Stimulated activated CD8-positive, alpha-beta memory T cell treated with anti-CD3 and anti-CD28 coated beads, Interleukin-15, amount 100 ng/mL, for 1 hour (primary cell): ENCODE measurements around the gene PPP2R1B.
"Not testable (repeated sequence)": the region's sequence is repeated elsewhere in the genome, so short reads cannot be mapped to it uniquely, and the experiment has no call there.

Experiments
- DNase-seq: peaks from one replicate; pipeline ENCODE4 v3.0.0-alpha.2; 2020; ENCODE audit warnings: low read depth

The PPP2R1B gene

GRCh38 chr11:111782109-111782741 lies 16.0 kb upstream of the PPP2R1B start:
- DNase-seq, result no peak

- DNase-seq, result no peak
These were observed 12.9 kb upstream of the PPP2R1B start for GRCh38 chr11:111779118-111779517.

GRCh38 chr11:111778047-111778558 lies 11.9 kb upstream of the PPP2R1B start:
- DNase-seq, result no peak

GRCh38 chr11:111777094-111778046 lies 11.2 kb upstream of the PPP2R1B start:
- no peak for DNase-seq

- DNase-seq, result no peak
These were observed 10.4 kb upstream of the PPP2R1B start for GRCh38 chr11:111776398-111777093.

- no peak for DNase-seq
These were observed 8.9 kb upstream of the PPP2R1B start for GRCh38 chr11:111774955-111775710.

- DNase-seq, result no peak
These were observed 6.3 kb upstream of the PPP2R1B start for GRCh38 chr11:111772535-111772934.

GRCh38 chr11:111771205-111771604 lies 5.0 kb upstream of the PPP2R1B start:
- not testable (repeated sequence) for DNase-seq

- no peak for DNase-seq
These were observed 4.5 kb upstream of the PPP2R1B start for GRCh38 chr11:111770581-111771134.

- DNase-seq, result no peak
These were observed 599 bp upstream of the PPP2R1B start for GRCh38 chr11:111766834-111767142.

GRCh38 chr11:111765320-111765983 lies 737 bp downstream of the PPP2R1B start:
- no peak for DNase-seq

- DNase-seq, result no peak
These were observed 1.6 kb downstream of the PPP2R1B start for GRCh38 chr11:111764621-111765020.

- DNase-seq, result no peak
These were observed 3.1 kb downstream of the PPP2R1B start for GRCh38 chr11:111762981-111763643.

GRCh38 chr11:111762526-111762925 lies 3.7 kb downstream of the PPP2R1B start:
- no peak for DNase-seq

- DNase-seq, result no peak
These were observed 5.2 kb downstream of the PPP2R1B start for GRCh38 chr11:111761036-111761435.

- DNase-seq, result no peak
These were observed 6.3 kb downstream of the PPP2R1B start for GRCh38 chr11:111759778-111760407.

GRCh38 chr11:111759376-111759775 lies 6.8 kb downstream of the PPP2R1B start:
- DNase-seq, result no peak

GRCh38 chr11:111756097-111756496 lies 10.1 kb downstream of the PPP2R1B start:
- no peak for DNase-seq

GRCh38 chr11:111749646-111750045 lies 16.5 kb downstream of the PPP2R1B start:
- no peak for DNase-seq
